PC-9 (cell line): ENCODE measurements around the gene PCNX1. TPM values are rescaled to one million over a fixed set of nuclear protein-coding genes. Genes with fewer than 3 reads are reported as not detected.

Experiments
- BruUV-seq: library from RNA; stranded (reverse); fragments of 400-500 nt; replicated peaks from 2 replicates; lab custom pipeline; 2021; lab: Mats Ljungman, UMichigan
- CTCF ChIA-PET: fragments of 300-600 bp; sonication (Branson Sonifier 250); formaldehyde crosslinking; loops from one replicate; lab custom pipeline; 2022; ENCODE audit warnings: antibody characterized with exemption; lab: Charles Lee
- POLR2A ChIA-PET: fragments of 300-600 bp; sonication (Branson Sonifier 250); formaldehyde crosslinking; loops from one replicate; lab custom pipeline; 2022; ENCODE audit warnings: antibody characterized with exemption; ENCODE audit not compliant: unreplicated experiment; lab: Charles Lee
- DNase-seq, 2 experiments: peaks; one replicate each; pipeline versions ENCODE4 v3.0.0 to v3.0.0-alpha.2; 2015 to 2022; ENCODE audit warnings: mixed read lengths in 1 of 2
- H2AFZ ChIP-seq: fragments of 200-600 bp; sonication (generic); 2 replicates; pipeline ENCODE4 v1.8.1; 2017; ENCODE audit warnings: antibody characterized with exemption
- H3F3A ChIP-seq: fragments of 200-600 bp; sonication (generic); 2 replicates; pipeline ENCODE4 v1.8.1; 2017; ENCODE audit warnings: antibody characterized with exemption, mild to moderate bottlenecking, low read depth; ENCODE audit not compliant: insufficient read depth
- H3K27ac ChIP-seq: fragments of 200-600 bp; sonication (generic); 2 replicates; pipeline ENCODE4 v1.6.1; 2016; ENCODE audit warnings: mixed run types
- H3K27me3 ChIP-seq: fragments of 200-600 bp; sonication (generic); 2 replicates; pipeline ENCODE4 v1.6.1; 2016; ENCODE audit warnings: low read depth, mixed run types; ENCODE audit not compliant: insufficient read depth
- H3K36me3 ChIP-seq: fragments of 200-600 bp; sonication (generic); 2 replicates; pipeline ENCODE4 v1.6.1; 2016; ENCODE audit warnings: low read depth, mixed run types
- H3K4me1 ChIP-seq: fragments of 200-600 bp; sonication (generic); replicated peaks from 2 replicates; pipeline ENCODE4 v1.6.1; 2016; ENCODE audit warnings: mixed run types; ENCODE audit not compliant: insufficient read depth
- H3K4me2 ChIP-seq: fragments of 200-600 bp; sonication (generic); 2 replicates; pipeline ENCODE4 v1.6.1; 2017; ENCODE audit warnings: mixed run types
- H3K4me3 ChIP-seq: fragments of 200-600 bp; sonication (generic); 2 replicates; pipeline ENCODE4 v1.6.1; 2016; ENCODE audit warnings: mixed run types
- H3K79me2 ChIP-seq: fragments of 200-600 bp; sonication (generic); 2 replicates; pipeline ENCODE4 v1.6.1; 2017; ENCODE audit warnings: low read depth, mixed run types
- H3K9me2 ChIP-seq: fragments of 200-600 bp; sonication (generic); 2 replicates; pipeline ENCODE4 v1.8.1; 2017; ENCODE audit warnings: mild to moderate bottlenecking; ENCODE audit not compliant: insufficient read depth
- H3K9me3 ChIP-seq: fragments of 200-600 bp; sonication (generic); 2 replicates; pipeline ENCODE4 v1.8.1; 2016; ENCODE audit warnings: low read depth; ENCODE audit not compliant: insufficient read depth
- H4K20me1 ChIP-seq: fragments of 200-600 bp; sonication (generic); 2 replicates; pipeline ENCODE4 v1.8.1; 2017; ENCODE audit not compliant: insufficient read depth
- CTCF ChIP-seq: fragments of 200-600 bp; sonication (generic); conservative IDR thresholded peaks from 2 replicates; pipeline ENCODE4 v1.6.1; 2017; ENCODE audit warnings: mixed run types, antibody characterized with exemption, mild to moderate bottlenecking, moderate library complexity
- EZH2 ChIP-seq: fragments of 200-600 bp; sonication (generic); IDR thresholded peaks from 2 replicates; pipeline ENCODE4 v1.8.0; 2017; ENCODE audit warnings: antibody characterized with exemption, low read depth
- intact Hi-C: fragments of 100-400 bp; cut with micrococcal nuclease; formaldehyde crosslinking; loops from one replicate; pipeline ENCODE4 v1.10.0; 2022; ENCODE audit not compliant: unreplicated experiment
- total RNA-seq: library from RNA; stranded (reverse); gene quantifications from 2 replicates; pipeline ENCODE4 v1.2.3, GENCODE V29; 2021

PCNX1 gene
- total RNA-seq, 1 experiment from 2014 or later, result 37.6 TPM

GRCh38 chr14:70924521-70924920 is 17.3 kb downstream of the PCNX1 start:
- CTCF ChIA-PET, result no interaction called here
- no TSS peak for BruUV-seq

GRCh38 chr14:70926235-70926830 is 19.1 kb downstream of the PCNX1 start:
- Histone ChIP-seq H3K27me3 (no peaks in the 10 kb centered on the region), H3K4me3 (no peak overlapping the region), H3F3A (no peaks in the 10 kb centered on the region), H3K9me3 (no peaks in the 10 kb centered on the region), H3K27ac (no peak overlapping the region), H3K79me2 (peaks cover 41% of the 10 kb centered on the region), H3K4me1 (no peaks in the 10 kb centered on the region), H3K4me2 (no peak overlapping the region), H3K9me2 (no peaks in the 10 kb centered on the region), H3K36me3 (no peaks in the 10 kb centered on the region), H4K20me1 (peaks cover 5% of the 10 kb centered on the region; the same call in 1 of the 2 replicates), H2AFZ (no peak overlapping the region)
- ChIA-PET POLR2A (no interaction called here), CTCF (no interaction called here)
- intact Hi-C loops, result no loop called here
- TF ChIP-seq CTCF (no peak), EZH2 (no peak)
- BruUV-seq, result no TSS peak
- no peak for DNase-seq

More at GRCh38 chr14:70924521-70924920, 17.3 kb downstream of the PCNX1 start:
- no peak overlapping the region for H2AFZ ChIP-seq
- H3K9me3 ChIP-seq, result no peaks in the 10 kb centered on the region
- H3K4me3 ChIP-seq, result no peak overlapping the region
- peaks cover 11% of the 10 kb centered on the region for H4K20me1 ChIP-seq
- POLR2A ChIA-PET, result interaction anchor here (0.7 kb wide), 1 partner anchor 782 kb away, joined by 3 read pairs; no protein-coding TSS in a partner anchor
- 0 out of 2 replicates have a peak, but pooled peaks cover 4% of the 10 kb centered on the region for H3F3A ChIP-seq
- H3K9me2 ChIP-seq, result no peaks in the 10 kb centered on the region
- H3K27ac ChIP-seq, result no peak overlapping the region
- no peaks in the 10 kb centered on the region for H3K27me3 ChIP-seq
- peaks cover 54% of the 10 kb centered on the region for H3K79me2 ChIP-seq
- no peak for DNase-seq
- intact Hi-C loops, result no loop called here
- TF ChIP-seq EZH2 (no peak), CTCF (no peak)
- H3K4me2 ChIP-seq, result no peak overlapping the region
- no peaks in the 10 kb centered on the region for H3K36me3 ChIP-seq
- H3K4me1 ChIP-seq, result no peaks in the 10 kb centered on the region

DNA sequence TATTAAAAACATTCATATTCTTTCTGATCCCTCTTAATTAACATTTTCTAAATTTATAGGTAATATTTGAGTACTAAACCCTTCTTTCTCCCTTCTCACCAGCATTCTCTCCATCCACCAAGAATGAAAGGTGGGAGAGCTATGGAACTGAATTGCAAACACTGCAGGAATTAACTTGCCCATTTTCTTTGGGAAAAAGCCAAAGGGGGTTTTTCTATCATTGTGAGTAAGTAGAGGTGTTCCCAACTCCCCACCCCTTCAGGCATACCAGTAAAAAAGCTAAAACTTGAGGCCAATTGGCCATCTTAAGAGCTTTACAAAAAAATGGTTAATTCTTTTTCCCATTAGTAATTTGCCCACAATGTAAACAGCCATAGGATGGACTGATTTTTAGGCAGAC is 23.7 kb downstream of the PCNX1 start:
- Histone ChIP-seq H3F3A (no peaks in the 10 kb centered on the region), H2AFZ (no peak overlapping the region), H3K27me3 (no peaks in the 10 kb centered on the region), H3K4me2 (no peak overlapping the region), H3K4me1 (no peaks in the 10 kb centered on the region), H3K79me2 (peaks cover 43% of the 10 kb centered on the region), H4K20me1 (peaks cover 3% of the 10 kb centered on the region; the same call in 1 of the 2 replicates), H3K36me3 (no peaks in the 10 kb centered on the region), H3K27ac (no peak overlapping the region), H3K9me2 (no peaks in the 10 kb centered on the region), H3K9me3 (no peaks in the 10 kb centered on the region), H3K4me3 (no peak overlapping the region)
- ChIA-PET CTCF (no interaction called here), POLR2A (no interaction called here)
- no peak for DNase-seq
- no TSS peak for BruUV-seq
- intact Hi-C loops, result no loop called here
- TF ChIP-seq EZH2 (no peak), CTCF (no peak)
